Right ventricle myocardium superior (tissue), 1 donor: ENCODE measurements around the gene HRK. TPM values are rescaled to one million over a fixed set of nuclear protein-coding genes. Genes with fewer than 3 reads are reported as not detected.

Experiments
- total RNA-seq: library from RNA; stranded (reverse); fragmentation: NEBNext Ultra II Directional; extraction: Animal tissue kit (Norgen Biotek cat#: 25700); gene quantifications from one replicate; pipeline ENCODE4 v1.2.1, GENCODE V29; 2021
- donor health status: DM: no; HTN: yes; CAD: no; lungs with severe emphysema.

Gene HRK
- total RNA-seq, 1 donor from 2014 or later = 0.27 TPM

Other genes with a start within 250 kb of the HRK start
- 8.0 TPM for gene SPRING1, start 143.4 kb downstream of the HRK start, total RNA-seq
- gene RNFT2, start 143.1 kb downstream of the HRK start, total RNA-seq = 0.62 TPM
- 5.5 TPM for gene FBXW8, start 29.5 kb upstream of the HRK start, total RNA-seq
- gene TESC, start 218.0 kb upstream of the HRK start, total RNA-seq = 93.6 TPM